Measurements from ENCODE around the gene P2RY11. TPM values are rescaled to one million over a fixed set of nuclear protein-coding genes. Genes with fewer than 3 reads are reported as not detected.
A peak's percentile ranks its signal among the peaks of the same experiment; 100 is the strongest.

Gene P2RY11
- total and polyA plus RNA-seq, 2 of the 4 experiments (the other 2 are of a cell fraction) = 0.54 to 4.5 TPM

- Histone ChIP-seq H3K9ac (ENCODE audit: low read depth, low read length) (no peak overlapping the region), H4K91ac (ENCODE audit: insufficient read depth, low read depth, low read length) (no peak overlapping the region), H2AK5ac (ENCODE audit: low read depth, low read length) (no peak overlapping the region), H3K56ac (ENCODE audit: extremely low read depth, insufficient read depth, low read length) (no peak overlapping the region), H2BK20ac (ENCODE audit: low read depth, low read length) (no peak overlapping the region), H4K8ac (ENCODE audit: low read depth in 2 of 2, low read length in 2 of 2) (no peak overlapping the region), H2BK15ac (ENCODE audit: low read depth, low read length) (no peak overlapping the region), H2AK9ac (replicated peaks; ENCODE audit: low read depth, low read length, poor library complexity) (no peak overlapping the region), H3K4me1 (ENCODE audit: control insufficient read depth, insufficient read depth, low read length) (peaks cover 6% of the 10 kb centered on the region), H3K27me3 (ENCODE audit: control insufficient read depth, insufficient read depth, low read length) (no peaks in the 10 kb centered on the region), H3K9me1 (ENCODE audit: insufficient read depth, low read length) (no peaks in the 10 kb centered on the region), H2BK5ac (ENCODE audit: low read depth, low read length, poor library complexity, severe bottlenecking) (no peak overlapping the region), H2AFZ (replicated peaks; ENCODE audit: low read length, poor library complexity) (peak overlapping the region; percentile 32), H3K18ac (ENCODE audit: low read depth, low read length) (no peak overlapping the region), H3K23ac (ENCODE audit: low read depth, low read length) (no peak overlapping the region), H4K20me1 (ENCODE audit: insufficient read depth, low read length) (peaks cover 20% of the 10 kb centered on the region), H3K4ac (ENCODE audit: low read depth, low read length) (no peak overlapping the region), H3K36me3 (ENCODE audit: control insufficient read depth, insufficient read depth, low read length) (peaks cover 51% of the 10 kb centered on the region), H3K4me2 (ENCODE audit: low read depth, low read length) (no peak overlapping the region), H4K5ac (ENCODE audit: low read depth, low read length) (no peak overlapping the region), H3K14ac (replicated peaks; ENCODE audit: low read depth, low read length) (no peak overlapping the region), H3K9me3 (ENCODE audit: control insufficient read depth, insufficient read depth, low read length) (no peaks in the 10 kb centered on the region), H3K27ac (ENCODE audit: insufficient read depth, low read length) (no peak overlapping the region), H3K79me1 (ENCODE audit: low read depth in 1 of 2, low read length in 2 of 2) (peaks cover 11 to 43% of the 10 kb centered on the region in 2 experiments), H2BK120ac (ENCODE audit: low read depth, low read length) (no peak overlapping the region), H3K4me3 (ENCODE audit: insufficient read depth, low read depth, low read length) (no peak overlapping the region)
- in situ Hi-C loops (cut with MboI; ENCODE audit: low sequenced_read_pairs) = no loop called here
- 94% methylated on average over 23 of the region's 45 CpGs; no CpG with 5 or more reads in 1 of the 2 experiments for WGBS, 2 experiments (ENCODE audit: extremely low coverage in 2 of 2, insufficient read length in 1 of 2)
- dilution Hi-C loops (cut with HindIII; ENCODE audit: low sequenced_read_pairs, unreplicated experiment) = no loop called here
- TF ChIP-seq MAFK (IDR thresholded peaks at IDR 0.05; ENCODE audit: low read depth, low read length) (no peak), SMC3 (IDR thresholded peaks at IDR 0.05; ENCODE audit: low read depth, low read length) (no peak), FOS (IDR thresholded peaks at IDR 0.05; ENCODE audit: low read depth, low read length) (no peak), NFE2L2 (IDR thresholded peaks at IDR 0.05; ENCODE audit: low read depth, low read length) (no peak), MAZ (IDR thresholded peaks at IDR 0.05; ENCODE audit: borderline replicate concordance, low read depth, low read length) (no peak), CTCF (conservative IDR thresholded peaks at IDR 0.05; ENCODE audit: low read depth, low read length) (no peak), RFX5 (IDR thresholded peaks at IDR 0.05; ENCODE audit: low read depth, low read length) (no peak), CHD1 (IDR thresholded peaks at IDR 0.05; ENCODE audit: low read depth, low read length) (no peak), RCOR1 (IDR thresholded peaks at IDR 0.05; ENCODE audit: insufficient replicate concordance, low read length) (no peak), BHLHE40 (IDR thresholded peaks at IDR 0.05; ENCODE audit: low read depth, low read length) (no peak), CEBPB (IDR thresholded peaks at IDR 0.05; ENCODE audit: low read depth, low read length) (no peak)
- no peak for ATAC-seq (ENCODE audit: low read depth)
- DNase-seq = no peak
- intact Hi-C loops (cut with micrococcal nuclease) = no loop called here
- BruUV-seq (replicated peaks) = no TSS peak
- POLR2A ChIA-PET (ENCODE audit: unreplicated experiment) = no interaction called here
- CTCF ChIA-PET = interaction anchor here (0.7 kb wide), 1 partner anchor 17 kb away, joined by 3 read pairs; no protein-coding TSS in a partner anchor
Observed at GRCh38 chr19:10115392-10116084, 4.0 kb downstream of the P2RY11 start.

All from IMR-90 (cell line).